CD14-positive monocyte (primary cell): ENCODE measurements around the gene SMCO3. TPM values are rescaled to one million over a fixed set of nuclear protein-coding genes. Genes with fewer than 3 reads are reported as not detected.

Experiments used
- DNase-seq, 3 donors: peaks; one replicate each; pipeline ENCODE4 v3.0.0-alpha.2; 2011 to 2022
- H2AFZ ChIP-seq: 2 replicates; pipeline ENCODE4 v1.6.0; 2012; ENCODE audit warnings: mild to moderate bottlenecking, low read depth, low read length, inconsistent platforms; ENCODE audit not compliant: insufficient read depth, poor library complexity, severe bottlenecking
- H3K27ac ChIP-seq, 2 donors: 1 replicate in 1 of 2; 2 replicates in 1 of 2; pipeline ENCODE4 v1.5.1; 2012 to 2013; ENCODE audit warnings: low read length in 2 of 2, control low read depth in 1 of 2, inconsistent platforms in 1 of 2, low read depth in 1 of 2, mild to moderate bottlenecking in 1 of 2
- H3K27me3 ChIP-seq, 2 donors: one replicate each; pipeline versions ENCODE4 v1.6.0 to v1.6.1; 2011 to 2013; ENCODE audit warnings: low read length in 2 of 2; ENCODE audit not compliant: control insufficient read depth in 2 of 2, insufficient read depth in 2 of 2
- H3K36me3 ChIP-seq, 2 donors: replicated peaks in 1 of 2; 1 replicate in 1 of 2; 2 replicates in 1 of 2; pipeline versions ENCODE4 v1.5.1 to v1.6.1; 2012 to 2013; ENCODE audit warnings: low read length in 2 of 2, control low read depth in 1 of 2, inconsistent platforms in 1 of 2, mild to moderate bottlenecking in 1 of 2; ENCODE audit not compliant: insufficient read depth in 2 of 2, control insufficient read depth in 1 of 2
- H3K4me1 ChIP-seq, 2 donors: 1 replicate in 1 of 2; 2 replicates in 1 of 2; pipeline versions ENCODE4 v1.5.1 to v1.6.1; 2012 to 2013; ENCODE audit warnings: low read length in 2 of 2, control low read depth in 1 of 2, inconsistent platforms in 1 of 2, mild to moderate bottlenecking in 1 of 2, moderate library complexity in 1 of 2; ENCODE audit not compliant: insufficient read depth in 2 of 2, control insufficient read depth in 1 of 2
- H3K4me2 ChIP-seq: replicated peaks from 2 replicates; pipeline ENCODE3; 2012; ENCODE audit warnings: low read length, moderate library complexity, mild to moderate bottlenecking; ENCODE audit not compliant: poor library complexity, severe bottlenecking; ENCODE audit errors: extremely low read depth
- H3K4me3 ChIP-seq, 3 experiments: fragments of 200-600 bp in 1 of 3; sonication (generic) in 1 of 3; replicated peaks in 1 of 3; 1 replicate in 2 of 3; 2 replicates in 1 of 3; pipeline ENCODE4 v1.5.1; 2011 to 2013; ENCODE audit warnings: low read length in 3 of 3, mild to moderate bottlenecking in 3 of 3, control low read depth in 2 of 3, low read depth in 2 of 3, inconsistent platforms in 1 of 3, moderate library complexity in 1 of 3
- H3K79me2 ChIP-seq: 2 replicates; pipeline ENCODE4 v1.6.0; 2012; ENCODE audit warnings: mild to moderate bottlenecking, control low read depth, inconsistent platforms, low read length, moderate library complexity; ENCODE audit not compliant: insufficient read depth
- H3K9ac ChIP-seq: 2 replicates; pipeline ENCODE4 v1.6.0; 2017; ENCODE audit warnings: low read length, mild to moderate bottlenecking; ENCODE audit not compliant: insufficient read depth, poor library complexity, severe bottlenecking
- H3K9me3 ChIP-seq, 2 donors: replicated peaks in 1 of 2; 1 replicate in 1 of 2; 2 replicates in 1 of 2; pipeline versions ENCODE4 v1.5.1 to v1.6.1; 2012 to 2013; ENCODE audit warnings: low read length in 2 of 2, control low read depth in 1 of 2; ENCODE audit not compliant: control insufficient read depth in 1 of 2, insufficient read depth in 1 of 2
- H4K20me1 ChIP-seq: 2 replicates; pipeline ENCODE4 v1.6.0; 2012; ENCODE audit warnings: mild to moderate bottlenecking, low read length, control low read depth, moderate library complexity; ENCODE audit not compliant: insufficient read depth
- H3K27ac Mint-ChIP-seq, 7 donors: one replicate each; pipeline ENCODE4 v1.8.0; 2020; ENCODE audit warnings: mild to moderate bottlenecking in 7 of 7, mixed read lengths in 7 of 7, moderate library complexity in 6 of 7, inconsistent platforms in 2 of 7
- H3K27me3 Mint-ChIP-seq, 3 donors: one replicate each; pipeline ENCODE4 v1.8.0; 2021 to 2022; ENCODE audit warnings: low read depth in 3 of 3, mild to moderate bottlenecking in 3 of 3, mixed read lengths in 3 of 3, moderate library complexity in 3 of 3, inconsistent platforms in 1 of 3
- H3K36me3 Mint-ChIP-seq, 2 donors: one replicate each; pipeline ENCODE4 v1.8.0; 2020; ENCODE audit warnings: mixed read lengths in 2 of 2, inconsistent platforms in 1 of 2, mild to moderate bottlenecking in 1 of 2
- H3K4me1 Mint-ChIP-seq: one replicate; pipeline ENCODE4 v1.8.0; 2020; ENCODE audit warnings: mild to moderate bottlenecking, mixed read lengths
- H3K4me3 Mint-ChIP-seq, 2 donors: one replicate each; pipeline ENCODE4 v1.8.0; 2020; ENCODE audit warnings: mild to moderate bottlenecking in 2 of 2, mixed read lengths in 2 of 2, moderate library complexity in 1 of 2
- H3K9me3 Mint-ChIP-seq, 7 donors: one replicate each; pipeline ENCODE4 v1.8.0; 2020 to 2022; ENCODE audit warnings: mixed read lengths in 7 of 7, mild to moderate bottlenecking in 6 of 7, moderate library complexity in 6 of 7, inconsistent platforms in 2 of 7
- CTCF ChIP-seq: fragments of 200-600 bp; IDR thresholded peaks from one replicate; pipeline ENCODE4 v1.8.0; 2022; ENCODE audit warnings: antibody characterized with exemption, mild to moderate bottlenecking
- WGBS: methylation state at CpG from one replicate; pipeline ENCODE4 v1.1.5; 2013; ENCODE audit warnings: missing lambda C conversion rate; ENCODE audit not compliant: insufficient coverage; 5-methylcytosine and 5-hydroxymethylcytosine counted together
- intact Hi-C, 2 donors: fragments of 100-400 bp; cut with micrococcal nuclease; formaldehyde crosslinking; loops; one replicate each; pipeline versions ENCODE4 v1.15.0 to v1.15.1; 2023
- polyA plus RNA-seq, 3 donors: library from polyadenylated mRNA; depleted of rRNA in 1 of 3; unstranded in 2 of 3; stranded (reverse) in 1 of 3; fragments of 300-500 nt in 2 of 3; fragments of >200 nt in 1 of 3; fragmentation: Illumina TruSeq in 2 of 3; gene quantifications; 1 replicate in 2 of 3; 2 replicates in 1 of 3; pipeline ENCODE4 v1.2.3, GENCODE V29; 2012 to 2021

The SMCO3 gene
- polyA plus RNA-seq, 3 donors: 0.11 TPM; not detected in 2

GRCh38 chr12:14782756-14783155, 31.2 kb downstream of the SMCO3 start:
- TF ChIP-seq CTCF: no peak
- no peaks in the 10 kb centered on the region for H4K20me1 ChIP-seq
- Mint-ChIP-seq H3K4me3 (no peak overlapping the region), H3K27me3 (no peaks in the 10 kb centered on the region), H3K36me3 (peaks cover 19 to 34% of the 10 kb centered on the region in 2 donors), H3K9me3 (peaks cover 0 to 2% (median 0%) of the 10 kb centered on the region in 7 donors), H3K27ac (no peak overlapping the region), H3K4me1 (peaks cover 18% of the 10 kb centered on the region)
- peaks cover 10 to 17% of the 10 kb centered on the region in 2 donors for H3K4me1 ChIP-seq
- intact Hi-C loops: no loop called here
- no peak overlapping the region for H3K4me2 ChIP-seq
- no peaks in the 10 kb centered on the region for H3K79me2 ChIP-seq
- H3K9me3 ChIP-seq: no peaks in the 10 kb centered on the region
- H3K27me3 ChIP-seq: no peaks in the 10 kb centered on the region
- H2AFZ ChIP-seq: no peak overlapping the region
- no peak for DNase-seq
- H3K4me3 ChIP-seq: no peak overlapping the region
- peaks cover 18 to 29% of the 10 kb centered on the region in 2 donors for H3K36me3 ChIP-seq
- no peak overlapping the region for H3K9ac ChIP-seq
- H3K27ac ChIP-seq: no peak overlapping the region

GRCh38 chr12:14781563-14781962, 32.4 kb downstream of the SMCO3 start:
- Histone ChIP-seq H2AFZ (no peak overlapping the region), H3K79me2 (peaks cover 5% of the 10 kb centered on the region), H3K9ac (no peak overlapping the region), H3K4me2 (no peak overlapping the region), H4K20me1 (no peaks in the 10 kb centered on the region), H3K4me1 (peaks cover 10 to 17% of the 10 kb centered on the region in 2 donors), H3K27me3 (no peaks in the 10 kb centered on the region), H3K36me3 (peaks cover 6 to 17% of the 10 kb centered on the region in 2 donors), H3K9me3 (no peaks in the 10 kb centered on the region), H3K27ac (no peak overlapping the region), H3K4me3 (no peak overlapping the region)
- Mint-ChIP-seq H3K9me3 (peaks cover 0 to 2% (median 0%) of the 10 kb centered on the region in 7 donors), H3K36me3 (peaks cover 8 to 22% of the 10 kb centered on the region in 2 donors), H3K27ac (no peak overlapping the region), H3K4me1 (peaks cover 22% of the 10 kb centered on the region), H3K27me3 (no peaks in the 10 kb centered on the region), H3K4me3 (no peak overlapping the region)
- intact Hi-C loops: no loop called here
- no peak for DNase-seq
- WGBS: no CpG with 5 or more reads among the region's 2 CpGs
- TF ChIP-seq CTCF: no peak
